CD4-positive, alpha-beta T cell (primary cell): ENCODE measurements around the gene NUDT7. TPM values are rescaled to one million over a fixed set of nuclear protein-coding genes. Genes with fewer than 3 reads are reported as not detected.
A peak's percentile ranks its signal among the peaks of the same experiment; 100 is the strongest.

Source experiments
- ATAC-seq: fragments of 200-7000 bp; cut with Tn5 transposase; one replicate; pipeline ENCODE4 v1.10.0; 2022; ENCODE audit warnings: mild to moderate bottlenecking; ENCODE audit not compliant: poor library complexity
- CTCF ChIA-PET: fragments of 350-600 bp; sonication (Branson Sonifier 250); formaldehyde crosslinking; loops from one replicate; lab custom pipeline; 2021; ENCODE audit warnings: antibody characterized with exemption, inconsistent platforms; lab: Charles Lee
- POLR2A ChIA-PET: fragments of 350-600 bp; sonication (Branson Sonifier 250); formaldehyde crosslinking; loops from one replicate; lab custom pipeline; 2021; ENCODE audit warnings: antibody characterized with exemption, inconsistent platforms; lab: Charles Lee
- DNase-seq, 14 experiments: peaks; one replicate each; pipeline ENCODE4 v3.0.0-alpha.2; 2013 to 2020; ENCODE audit warnings: mixed read lengths in 2 of 14
- H3K27ac ChIP-seq, 2 donors: one replicate each; pipeline versions ENCODE4 v1.5.1 to v1.7.0; 2013; ENCODE audit warnings: low read length in 2 of 2, low read depth in 1 of 2, mild to moderate bottlenecking in 1 of 2
- H3K27me3 ChIP-seq, 2 experiments: 1 replicate in 1 of 2; 2 replicates in 1 of 2; pipeline versions ENCODE4 v1.6.1 to v1.7.0; 2013; ENCODE audit warnings: low read length in 2 of 2, control low read depth in 1 of 2, mild to moderate bottlenecking in 1 of 2, moderate library complexity in 1 of 2; ENCODE audit not compliant: insufficient read depth in 2 of 2, control insufficient read depth in 1 of 2
- H3K36me3 ChIP-seq: one replicate; pipeline ENCODE4 v1.6.1; 2013; ENCODE audit warnings: low read length, control low read depth; ENCODE audit not compliant: insufficient read depth
- H3K4me1 ChIP-seq: one replicate; pipeline ENCODE4 v1.6.1; 2013; ENCODE audit warnings: low read length, control low read depth; ENCODE audit not compliant: insufficient read depth
- H3K4me3 ChIP-seq: one replicate; pipeline ENCODE4 v1.5.1; 2013; ENCODE audit warnings: mild to moderate bottlenecking, low read length, moderate library complexity
- H3K9me3 ChIP-seq, 2 experiments: 1 replicate in 1 of 2; 2 replicates in 1 of 2; pipeline versions ENCODE4 v1.6.1 to v1.7.0; 2013; ENCODE audit warnings: low read length in 2 of 2, mild to moderate bottlenecking in 2 of 2, control low read depth in 1 of 2, moderate library complexity in 1 of 2; ENCODE audit not compliant: control insufficient read depth in 1 of 2, insufficient read depth in 1 of 2
- H3K27ac Mint-ChIP-seq: one replicate; pipeline ENCODE4 v1.8.0; 2020; ENCODE audit warnings: mixed read lengths
- H3K27me3 Mint-ChIP-seq: one replicate; pipeline ENCODE4 v1.8.0; 2021; ENCODE audit warnings: mixed read lengths
- H3K36me3 Mint-ChIP-seq: one replicate; pipeline ENCODE4 v1.8.0; 2021; ENCODE audit warnings: low read depth, mixed read lengths
- H3K4me1 Mint-ChIP-seq: one replicate; pipeline ENCODE4 v1.8.0; 2021; ENCODE audit warnings: low read depth, mixed read lengths
- H3K4me3 Mint-ChIP-seq: one replicate; pipeline ENCODE4 v1.8.0; 2020; ENCODE audit warnings: mild to moderate bottlenecking, mixed read lengths
- H3K9me3 Mint-ChIP-seq: one replicate; pipeline ENCODE4 v1.8.0; 2020; ENCODE audit warnings: mixed read lengths
- CTCF ChIP-seq: fragments of 200-600 bp; IDR thresholded peaks from one replicate; pipeline ENCODE4 v1.8.0; 2022; ENCODE audit warnings: antibody characterized with exemption, mild to moderate bottlenecking
- intact Hi-C, 2 experiments: fragments of 100-400 bp; cut with DNase I in 1 of 2; cut with micrococcal nuclease in 1 of 2; formaldehyde crosslinking; loops; one replicate each; pipeline versions ENCODE4 v1.15.1 to v1.9.0; 2023 to 2025; cut with DNase I, micrococcal nuclease
- total RNA-seq, 174 experiments: library from RNA in 2 of 174; stranded (reverse) in 2 of 174; gene quantifications; one replicate each; pipeline ENCODE4 v1.2.3 and lab custom pipeline; 2021 to 2026

NUDT7 gene
- total RNA-seq, 2 experiments from 2014 or later: 0.93 to 1.5 TPM

- intact Hi-C loops: no loop called here
- H3K27ac Mint-ChIP-seq: no peak within 1 kb of the TSS
- Histone ChIP-seq H3K36me3 (no peaks in the 10 kb centered on the region), H3K9me3 (peaks cover 0 to 7% of the 10 kb centered on the region in 2 experiments), H3K27ac (no peak within 1 kb of the TSS), H3K4me3 (no peak within 1 kb of the TSS), H3K4me1 (peaks cover 14% of the 10 kb centered on the region), H3K27me3 (peaks cover 43 to 62% of the 10 kb centered on the region in 2 experiments)
- H3K4me3 Mint-ChIP-seq: peak within 1 kb of the TSS; percentile 22
- no peak for TF ChIP-seq CTCF
- ATAC-seq (no peak), DNase-seq (peak in 1 of 14 experiments; percentile 2)
- ChIA-PET POLR2A (no interaction called here), CTCF (no interaction called here)
- no peaks in the 10 kb centered on the region for H3K9me3 Mint-ChIP-seq
- H3K4me1 Mint-ChIP-seq: no peaks in the 10 kb centered on the region
- H3K36me3 Mint-ChIP-seq: no peaks in the 10 kb centered on the region
- H3K27me3 Mint-ChIP-seq: peaks cover 80% of the 10 kb centered on the region
These were observed 66.1 kb downstream of the NUDT7 start, which contains the start of gene VAT1L for GRCh38 chr16:77788181-77789084. TSS of gene VAT1L (plus strand) at chr16:77788564. CDS start at chr16:77788683, 119 bp downstream.

- Histone ChIP-seq H3K4me3 (no peak overlapping the region), H3K27me3 (peaks cover 45 to 64% of the 10 kb centered on the region in 2 experiments), H3K4me1 (peaks cover 14% of the 10 kb centered on the region), H3K9me3 (peaks cover 0 to 7% of the 10 kb centered on the region in 2 experiments), H3K27ac (no peak overlapping the region), H3K36me3 (no peaks in the 10 kb centered on the region)
- ATAC-seq (no peak), DNase-seq (no peak)
- Mint-ChIP-seq H3K9me3 (no peaks in the 10 kb centered on the region), H3K4me3 (no peak overlapping the region), H3K4me1 (no peaks in the 10 kb centered on the region), H3K27ac (no peak overlapping the region), H3K27me3 (peaks cover 83% of the 10 kb centered on the region), H3K36me3 (no peaks in the 10 kb centered on the region)
- ChIA-PET CTCF (no interaction called here), POLR2A (no interaction called here)
- intact Hi-C loops: no loop called here
- no peak for TF ChIP-seq CTCF
These were observed 67.0 kb downstream of the NUDT7 start for GRCh38 chr16:77789085-77790008.

- H3K4me1 Mint-ChIP-seq: no peaks in the 10 kb centered on the region
- peaks cover 45 to 63% of the 10 kb centered on the region in 2 experiments for H3K27me3 ChIP-seq
- H3K27ac ChIP-seq: no peak overlapping the region
- ATAC-seq: no peak
- no peaks in the 10 kb centered on the region for H3K36me3 Mint-ChIP-seq
- H3K4me1 ChIP-seq: peaks cover 14% of the 10 kb centered on the region
- H3K36me3 ChIP-seq: no peaks in the 10 kb centered on the region
- no peak overlapping the region for H3K27ac Mint-ChIP-seq
- no peak overlapping the region for H3K4me3 Mint-ChIP-seq
- ChIA-PET POLR2A (no interaction called here), CTCF (no interaction called here)
- intact Hi-C loops: no loop called here
- H3K9me3 ChIP-seq: peaks cover 0 to 7% of the 10 kb centered on the region in 2 experiments
- H3K27me3 Mint-ChIP-seq: peaks cover 90% of the 10 kb centered on the region
- TF ChIP-seq CTCF: no peak
- no peak for DNase-seq
- H3K9me3 Mint-ChIP-seq: no peaks in the 10 kb centered on the region
- H3K4me3 ChIP-seq: no peak overlapping the region
These were observed 67.7 kb downstream of the NUDT7 start for GRCh38 chr16:77790009-77790372.
